ENCODE data around the gene CD58.
A peak's percentile ranks its signal among the peaks of the same experiment; 100 is the strongest.

Gene CD58

GRCh38 chr1:116538544-116538943, 32.3 kb downstream of the CD58 start:
- peak; percentile 55 for DNase-seq

GRCh38 chr1:116537898-116538297, 32.9 kb downstream of the CD58 start:
- DNase-seq: no peak

- peak; percentile 23 for DNase-seq
Measured at GRCh38 chr1:116537040-116537831, 33.6 kb downstream of the CD58 start.

- DNase-seq: no peak
Measured at GRCh38 chr1:116534014-116534739, 36.6 kb downstream of the CD58 start.

GRCh38 chr1:116533429-116533820, 37.4 kb downstream of the CD58 start:
- no peak for DNase-seq

- no peak for DNase-seq
Measured at GRCh38 chr1:116532671-116533428, 38.0 kb downstream of the CD58 start.

GRCh38 chr1:116531917-116532316, 38.9 kb downstream of the CD58 start:
- DNase-seq: no peak

- DNase-seq: no peak
Measured at GRCh38 chr1:116529681-116530080, 41.1 kb downstream of the CD58 start.

- DNase-seq: no peak
Measured at GRCh38 chr1:116529199-116529631, 41.6 kb downstream of the CD58 start.

GRCh38 chr1:116528329-116529083, 42.3 kb downstream of the CD58 start:
- DNase-seq: no peak

- no peak for DNase-seq
Measured at GRCh38 chr1:116525440-116525839, 45.4 kb downstream of the CD58 start.

- DNase-seq: no peak
Measured at GRCh38 chr1:116521186-116521585, 49.6 kb downstream of the CD58 start.

GRCh38 chr1:116518400-116518799, 52.4 kb downstream of the CD58 start:
- DNase-seq: no peak

GRCh38 chr1:116516631-116517030, 54.2 kb downstream of the CD58 start:
- no peak for DNase-seq

- no peak for DNase-seq
Measured at GRCh38 chr1:116515702-116516101, 55.1 kb downstream of the CD58 start.

GRCh38 chr1:116514708-116515525, 55.9 kb downstream of the CD58 start:
- DNase-seq: no peak

GRCh38 chr1:116513956-116514355, 56.9 kb downstream of the CD58 start:
- no peak for DNase-seq

GRCh38 chr1:116511459-116512019, 59.3 kb downstream of the CD58 start:
- DNase-seq: no peak

- DNase-seq: no peak
Measured at GRCh38 chr1:116510361-116510760, 60.5 kb downstream of the CD58 start.

- no peak for DNase-seq
Measured at GRCh38 chr1:116508984-116509980, 61.5 kb downstream of the CD58 start.
